ENCODE measurements around the gene SLC35A3.

Gene SLC35A3

GRCh38 chr1:99992044-99992722, 22.4 kb downstream of the SLC35A3 start:
- no peak overlapping the region for H3K27ac Mint-ChIP-seq
- H3K36me3 Mint-ChIP-seq (ENCODE audit: low read depth): peaks cover 27% of the 10 kb centered on the region
- H3K4me3 Mint-ChIP-seq: no peak overlapping the region
- H3K9me3 Mint-ChIP-seq: peaks cover 29% of the 10 kb centered on the region
- H3K4me1 Mint-ChIP-seq (ENCODE audit: low read depth): peaks cover 10% of the 10 kb centered on the region
- H3K27me3 Mint-ChIP-seq (ENCODE audit: low read depth): no peaks in the 10 kb centered on the region

- peaks cover 27% of the 10 kb centered on the region for H3K36me3 Mint-ChIP-seq (ENCODE audit: low read depth)
- no peak overlapping the region for H3K27ac Mint-ChIP-seq
- H3K9me3 Mint-ChIP-seq: peaks cover 29% of the 10 kb centered on the region
- peaks cover 10% of the 10 kb centered on the region for H3K4me1 Mint-ChIP-seq (ENCODE audit: low read depth)
- no peak overlapping the region for H3K4me3 Mint-ChIP-seq
- H3K27me3 Mint-ChIP-seq (ENCODE audit: low read depth): no peaks in the 10 kb centered on the region
Measured at GRCh38 chr1:99992760-99993467, 23.1 kb downstream of the SLC35A3 start.

- no peak overlapping the region for H3K27ac Mint-ChIP-seq
- no peak overlapping the region for H3K4me3 Mint-ChIP-seq
- H3K4me1 Mint-ChIP-seq (ENCODE audit: low read depth): peaks cover 10% of the 10 kb centered on the region
- H3K36me3 Mint-ChIP-seq (ENCODE audit: low read depth): peaks cover 27% of the 10 kb centered on the region
- H3K9me3 Mint-ChIP-seq: peaks cover 29% of the 10 kb centered on the region
- H3K27me3 Mint-ChIP-seq (ENCODE audit: low read depth): no peaks in the 10 kb centered on the region
Measured at GRCh38 chr1:99993468-99993845, 23.7 kb downstream of the SLC35A3 start.

- Mint-ChIP-seq H3K9me3 (peaks cover 29% of the 10 kb centered on the region), H3K4me1 (ENCODE audit: low read depth) (peaks cover 10% of the 10 kb centered on the region), H3K4me3 (no peak overlapping the region), H3K36me3 (ENCODE audit: low read depth) (peaks cover 28% of the 10 kb centered on the region), H3K27ac (no peak overlapping the region), H3K27me3 (ENCODE audit: low read depth) (no peaks in the 10 kb centered on the region)
Measured at GRCh38 chr1:99994496-99994895, 24.7 kb downstream of the SLC35A3 start.

GRCh38 chr1:99996951-99997350, 27.2 kb downstream of the SLC35A3 start:
- Mint-ChIP-seq H3K27ac (no peak overlapping the region), H3K4me3 (no peak overlapping the region), H3K9me3 (peaks cover 15% of the 10 kb centered on the region), H3K4me1 (ENCODE audit: low read depth) (peaks cover 10% of the 10 kb centered on the region), H3K27me3 (ENCODE audit: low read depth) (no peaks in the 10 kb centered on the region), H3K36me3 (ENCODE audit: low read depth) (peaks cover 32% of the 10 kb centered on the region)

- H3K9me3 Mint-ChIP-seq: peaks cover 19% of the 10 kb centered on the region
- H3K27ac Mint-ChIP-seq: no peak overlapping the region
- no peak overlapping the region for H3K4me3 Mint-ChIP-seq
- peaks cover 36% of the 10 kb centered on the region for H3K36me3 Mint-ChIP-seq (ENCODE audit: low read depth)
- no peaks in the 10 kb centered on the region for H3K27me3 Mint-ChIP-seq (ENCODE audit: low read depth)
- H3K4me1 Mint-ChIP-seq (ENCODE audit: low read depth): no peaks in the 10 kb centered on the region
Measured at GRCh38 chr1:100001462-100001861, 31.7 kb downstream of the SLC35A3 start.

GRCh38 chr1:100005424-100005823, 35.6 kb downstream of the SLC35A3 start:
- Mint-ChIP-seq H3K4me1 (ENCODE audit: low read depth) (no peaks in the 10 kb centered on the region), H3K9me3 (peaks cover 19% of the 10 kb centered on the region), H3K36me3 (ENCODE audit: low read depth) (peaks cover 33% of the 10 kb centered on the region), H3K27me3 (ENCODE audit: low read depth) (no peaks in the 10 kb centered on the region), H3K27ac (no peak overlapping the region), H3K4me3 (no peak overlapping the region)

GRCh38 chr1:100006688-100007087, 36.9 kb downstream of the SLC35A3 start:
- H3K9me3 Mint-ChIP-seq: peaks cover 19% of the 10 kb centered on the region
- peaks cover 27% of the 10 kb centered on the region for H3K36me3 Mint-ChIP-seq (ENCODE audit: low read depth)
- H3K4me3 Mint-ChIP-seq: no peak overlapping the region
- H3K4me1 Mint-ChIP-seq (ENCODE audit: low read depth): no peaks in the 10 kb centered on the region
- H3K27ac Mint-ChIP-seq: no peak overlapping the region
- no peaks in the 10 kb centered on the region for H3K27me3 Mint-ChIP-seq (ENCODE audit: low read depth)

GRCh38 chr1:100009458-100009857, 39.7 kb downstream of the SLC35A3 start:
- no peak overlapping the region for H3K27ac Mint-ChIP-seq
- no peaks in the 10 kb centered on the region for H3K4me1 Mint-ChIP-seq (ENCODE audit: low read depth)
- H3K36me3 Mint-ChIP-seq (ENCODE audit: low read depth): peaks cover 17% of the 10 kb centered on the region
- H3K9me3 Mint-ChIP-seq: peaks cover 14% of the 10 kb centered on the region
- H3K4me3 Mint-ChIP-seq: no peak overlapping the region
- no peaks in the 10 kb centered on the region for H3K27me3 Mint-ChIP-seq (ENCODE audit: low read depth)

GRCh38 chr1:100010804-100011203, 41.0 kb downstream of the SLC35A3 start:
- H3K9me3 Mint-ChIP-seq: peaks cover 3% of the 10 kb centered on the region
- no peak overlapping the region for H3K27ac Mint-ChIP-seq
- H3K4me3 Mint-ChIP-seq: no peak overlapping the region
- no peaks in the 10 kb centered on the region for H3K4me1 Mint-ChIP-seq (ENCODE audit: low read depth)
- no peaks in the 10 kb centered on the region for H3K27me3 Mint-ChIP-seq (ENCODE audit: low read depth)
- peaks cover 9% of the 10 kb centered on the region for H3K36me3 Mint-ChIP-seq (ENCODE audit: low read depth)

GRCh38 chr1:100019220-100019619, 49.4 kb downstream of the SLC35A3 start:
- H3K4me3 Mint-ChIP-seq: no peak overlapping the region
- no peak overlapping the region for H3K27ac Mint-ChIP-seq
- no peaks in the 10 kb centered on the region for H3K4me1 Mint-ChIP-seq (ENCODE audit: low read depth)
- H3K36me3 Mint-ChIP-seq (ENCODE audit: low read depth): peaks cover 12% of the 10 kb centered on the region
- no peaks in the 10 kb centered on the region for H3K27me3 Mint-ChIP-seq (ENCODE audit: low read depth)
- H3K9me3 Mint-ChIP-seq: no peaks in the 10 kb centered on the region

- Mint-ChIP-seq H3K4me1 (ENCODE audit: low read depth) (peaks cover 2% of the 10 kb centered on the region), H3K9me3 (no peaks in the 10 kb centered on the region), H3K36me3 (ENCODE audit: low read depth) (peaks cover 5% of the 10 kb centered on the region), H3K4me3 (no peak overlapping the region), H3K27me3 (ENCODE audit: low read depth) (no peaks in the 10 kb centered on the region), H3K27ac (no peak overlapping the region)
Measured at GRCh38 chr1:100023482-100023881, 53.7 kb downstream of the SLC35A3 start.

- Mint-ChIP-seq H3K36me3 (ENCODE audit: low read depth) (peaks cover 1% of the 10 kb centered on the region), H3K4me1 (ENCODE audit: low read depth) (peaks cover 8% of the 10 kb centered on the region), H3K4me3 (no peak overlapping the region), H3K9me3 (no peaks in the 10 kb centered on the region), H3K27me3 (ENCODE audit: low read depth) (no peaks in the 10 kb centered on the region), H3K27ac (no peak overlapping the region)
Measured at GRCh38 chr1:100027212-100027611, 57.4 kb downstream of the SLC35A3 start.

GRCh38 chr1:100028765-100029164, 59.0 kb downstream of the SLC35A3 start:
- Mint-ChIP-seq H3K27ac (peak overlapping the region; percentile 52), H3K36me3 (ENCODE audit: low read depth) (peaks cover 1% of the 10 kb centered on the region), H3K9me3 (no peaks in the 10 kb centered on the region), H3K27me3 (ENCODE audit: low read depth) (no peaks in the 10 kb centered on the region), H3K4me3 (no peak overlapping the region), H3K4me1 (ENCODE audit: low read depth) (peaks cover 8% of the 10 kb centered on the region)

GRCh38 chr1:100034470-100034869, 64.7 kb downstream of the SLC35A3 start:
- peaks cover 10% of the 10 kb centered on the region for H3K36me3 Mint-ChIP-seq (ENCODE audit: low read depth)
- H3K9me3 Mint-ChIP-seq: no peaks in the 10 kb centered on the region
- H3K4me3 Mint-ChIP-seq: no peak overlapping the region
- no peaks in the 10 kb centered on the region for H3K27me3 Mint-ChIP-seq (ENCODE audit: low read depth)
- H3K4me1 Mint-ChIP-seq (ENCODE audit: low read depth): peaks cover 16% of the 10 kb centered on the region
- H3K27ac Mint-ChIP-seq: no peak overlapping the region
